Stomach (tissue), 4 donors: ENCODE results near the gene PLK5.

ENCODE experiments used
- POLR2A ChIP-seq, 4 donors: fragments of 450-650 bp; IDR thresholded peaks; one replicate each; pipeline ENCODE4 v1.6.1; 2016; ENCODE audit warnings: antibody characterized with exemption in 4 of 4, control low read depth in 2 of 4, mild to moderate bottlenecking in 1 of 4, moderate library complexity in 1 of 4
- TF ChIP-seq, protein P1 (sequence below), 7 experiments: fragments of 450-650 bp in 4 of 7; fragments of 200-600 bp in 3 of 7; sonication (generic) in 3 of 7; IDR thresholded peaks; one replicate each; pipeline ENCODE4 v1.5.1; 2016 to 2019; ENCODE audit warnings: antibody characterized with exemption in 7 of 7, control low read depth in 2 of 7, mild to moderate bottlenecking in 1 of 7

DNA sequence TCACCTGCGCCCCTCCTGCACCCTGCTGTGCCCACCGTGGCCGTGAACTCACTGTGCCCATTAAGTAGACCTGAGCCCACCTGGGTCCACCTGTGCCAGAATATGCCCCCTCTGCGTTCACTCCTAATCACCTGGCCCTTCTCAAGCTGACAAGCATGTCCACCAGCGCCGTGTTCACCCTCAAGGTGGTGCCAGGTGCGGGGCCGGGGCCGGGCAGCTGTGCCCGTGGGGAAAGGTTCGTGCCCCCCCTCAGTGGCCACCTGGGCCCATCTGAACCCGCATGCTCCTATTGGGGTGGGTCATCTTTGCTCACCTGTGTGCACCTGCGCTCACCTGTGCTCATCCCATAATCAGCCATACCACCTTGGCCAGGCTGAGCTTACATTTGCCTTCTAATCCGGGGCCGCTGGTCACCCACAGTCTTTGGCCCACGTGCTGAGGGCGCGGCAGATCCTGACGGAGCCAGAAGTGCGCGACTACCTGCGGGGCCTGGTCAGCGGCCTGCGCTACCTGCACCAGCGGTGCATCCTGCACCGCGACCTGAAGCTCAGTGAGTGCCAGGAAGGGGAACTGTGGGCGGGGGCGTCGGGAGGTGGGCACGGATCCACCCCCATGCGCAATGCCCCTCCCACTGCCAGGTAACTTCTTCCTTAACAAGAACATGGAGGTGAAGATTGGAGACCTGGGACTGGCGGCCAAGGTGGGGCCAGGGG lies 2.3 kb downstream of the PLK5 start:
- TF ChIP-seq, protein P1, sequence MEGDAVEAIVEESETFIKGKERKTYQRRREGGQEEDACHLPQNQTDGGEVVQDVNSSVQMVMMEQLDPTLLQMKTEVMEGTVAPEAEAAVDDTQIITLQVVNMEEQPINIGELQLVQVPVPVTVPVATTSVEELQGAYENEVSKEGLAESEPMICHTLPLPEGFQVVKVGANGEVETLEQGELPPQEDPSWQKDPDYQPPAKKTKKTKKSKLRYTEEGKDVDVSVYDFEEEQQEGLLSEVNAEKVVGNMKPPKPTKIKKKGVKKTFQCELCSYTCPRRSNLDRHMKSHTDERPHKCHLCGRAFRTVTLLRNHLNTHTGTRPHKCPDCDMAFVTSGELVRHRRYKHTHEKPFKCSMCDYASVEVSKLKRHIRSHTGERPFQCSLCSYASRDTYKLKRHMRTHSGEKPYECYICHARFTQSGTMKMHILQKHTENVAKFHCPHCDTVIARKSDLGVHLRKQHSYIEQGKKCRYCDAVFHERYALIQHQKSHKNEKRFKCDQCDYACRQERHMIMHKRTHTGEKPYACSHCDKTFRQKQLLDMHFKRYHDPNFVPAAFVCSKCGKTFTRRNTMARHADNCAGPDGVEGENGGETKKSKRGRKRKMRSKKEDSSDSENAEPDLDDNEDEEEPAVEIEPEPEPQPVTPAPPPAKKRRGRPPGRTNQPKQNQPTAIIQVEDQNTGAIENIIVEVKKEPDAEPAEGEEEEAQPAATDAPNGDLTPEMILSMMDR (IDR thresholded peaks at IDR 0.05): no peak
- TF ChIP-seq POLR2A (IDR thresholded peaks at IDR 0.05): no peak
